Lower lobe of right lung (tissue), 2 donors: Measurements from ENCODE around the gene CCL22. TPM values are rescaled to one million over a fixed set of nuclear protein-coding genes. Genes with fewer than 3 reads are reported as not detected.

Experiments used
- ATAC-seq, 2 donors: fragments of 200-7000 bp; cut with Tn5 transposase; one replicate each; pipeline ENCODE4 v1.9.1; 2020 to 2022; ENCODE audit warnings: mild to moderate bottlenecking in 2 of 2, moderate library complexity in 2 of 2
- DNase-seq: peaks from one replicate; pipeline ENCODE4 v3.0.0-alpha.2; 2020
- H3K27ac ChIP-seq: fragments of 200-600 bp; one replicate; pipeline ENCODE4 v1.8.0; 2022
- H3K27me3 ChIP-seq: fragments of 200-600 bp; one replicate; pipeline ENCODE4 v1.8.0; 2022; ENCODE audit warnings: low read depth
- H3K36me3 ChIP-seq: fragments of 200-600 bp; one replicate; pipeline ENCODE4 v1.8.0; 2022; ENCODE audit warnings: mild to moderate bottlenecking
- H3K4me1 ChIP-seq: fragments of 200-600 bp; one replicate; pipeline ENCODE4 v1.8.0; 2022
- H3K4me3 ChIP-seq: fragments of 200-600 bp; one replicate; pipeline ENCODE4 v1.8.0; 2022; ENCODE audit warnings: mild to moderate bottlenecking
- H3K9me3 ChIP-seq: fragments of 200-600 bp; one replicate; pipeline ENCODE4 v1.8.0; 2022
- intact Hi-C: fragments of 100-400 bp; cut with DNase I; formaldehyde crosslinking; loops from one replicate; pipeline ENCODE4 v1.11.0; 2022
- total RNA-seq: library from RNA; stranded (reverse); fragmentation: NEBNext Ultra II Directional; extraction: Animal tissue kit (Norgen Biotek cat#: 25700); gene quantifications from one replicate; pipeline ENCODE4 v1.2.1, GENCODE V29; 2021
- TF ChIP-seq, protein P1 (sequence below): fragments of 200-600 bp; IDR thresholded peaks from one replicate; pipeline ENCODE4 v1.8.0; 2022; ENCODE audit warnings: antibody characterized with exemption, mild to moderate bottlenecking
- donor health status: DM: no; HTN: yes; CAD: no; lungs with severe emphysema.

CCL22 gene
- total RNA-seq, 1 donor from 2014 or later = 2.0 TPM

DNA sequence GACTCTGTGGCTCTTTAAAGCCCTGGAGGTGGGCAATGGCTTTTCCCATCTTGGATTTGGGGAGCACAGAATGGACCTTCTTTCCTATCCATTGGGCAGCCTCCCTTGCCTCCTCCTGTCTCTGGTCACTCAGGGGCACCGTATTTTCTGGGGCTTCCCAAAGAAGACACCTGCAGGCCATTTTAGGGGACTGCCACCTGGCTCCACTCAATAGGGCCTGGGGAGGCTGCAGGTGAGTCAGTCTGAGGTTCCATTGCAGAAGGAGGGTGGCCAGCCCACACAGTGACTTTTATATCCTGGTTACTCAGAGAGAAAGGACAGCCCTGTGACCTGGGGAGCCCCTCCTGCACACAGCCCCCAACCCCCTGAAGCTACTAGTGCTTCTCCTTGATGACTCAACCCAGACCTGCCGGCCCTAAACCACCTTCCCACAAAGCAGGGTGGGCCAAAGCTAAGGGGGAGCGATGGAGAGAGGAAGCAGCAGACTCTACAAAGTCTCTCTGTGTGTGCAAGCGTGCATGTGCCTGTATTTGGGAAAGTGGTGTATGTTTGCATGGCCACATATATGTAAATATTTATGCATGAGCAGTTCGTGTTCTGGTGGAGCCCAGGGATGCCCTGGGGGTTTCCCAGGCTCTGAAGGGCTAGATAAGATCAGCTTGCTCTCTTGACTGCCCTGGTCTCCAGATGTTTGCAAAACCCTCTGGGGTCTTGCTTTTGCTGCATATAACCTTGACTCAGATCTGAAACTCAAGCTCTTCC lies 18.7 kb downstream of the CCL22 start:
- no peak for ATAC-seq
- intact Hi-C loops = no loop called here
- Histone ChIP-seq H3K9me3 (no peaks in the 10 kb centered on the region), H3K36me3 (peaks cover 10% of the 10 kb centered on the region), H3K4me3 (no peak overlapping the region), H3K4me1 (peaks cover 46% of the 10 kb centered on the region), H3K27me3 (no peaks in the 10 kb centered on the region), H3K27ac (no peak overlapping the region)
- no peak for DNase-seq
- TF ChIP-seq, protein P1, sequence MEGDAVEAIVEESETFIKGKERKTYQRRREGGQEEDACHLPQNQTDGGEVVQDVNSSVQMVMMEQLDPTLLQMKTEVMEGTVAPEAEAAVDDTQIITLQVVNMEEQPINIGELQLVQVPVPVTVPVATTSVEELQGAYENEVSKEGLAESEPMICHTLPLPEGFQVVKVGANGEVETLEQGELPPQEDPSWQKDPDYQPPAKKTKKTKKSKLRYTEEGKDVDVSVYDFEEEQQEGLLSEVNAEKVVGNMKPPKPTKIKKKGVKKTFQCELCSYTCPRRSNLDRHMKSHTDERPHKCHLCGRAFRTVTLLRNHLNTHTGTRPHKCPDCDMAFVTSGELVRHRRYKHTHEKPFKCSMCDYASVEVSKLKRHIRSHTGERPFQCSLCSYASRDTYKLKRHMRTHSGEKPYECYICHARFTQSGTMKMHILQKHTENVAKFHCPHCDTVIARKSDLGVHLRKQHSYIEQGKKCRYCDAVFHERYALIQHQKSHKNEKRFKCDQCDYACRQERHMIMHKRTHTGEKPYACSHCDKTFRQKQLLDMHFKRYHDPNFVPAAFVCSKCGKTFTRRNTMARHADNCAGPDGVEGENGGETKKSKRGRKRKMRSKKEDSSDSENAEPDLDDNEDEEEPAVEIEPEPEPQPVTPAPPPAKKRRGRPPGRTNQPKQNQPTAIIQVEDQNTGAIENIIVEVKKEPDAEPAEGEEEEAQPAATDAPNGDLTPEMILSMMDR = no peak

DNA sequence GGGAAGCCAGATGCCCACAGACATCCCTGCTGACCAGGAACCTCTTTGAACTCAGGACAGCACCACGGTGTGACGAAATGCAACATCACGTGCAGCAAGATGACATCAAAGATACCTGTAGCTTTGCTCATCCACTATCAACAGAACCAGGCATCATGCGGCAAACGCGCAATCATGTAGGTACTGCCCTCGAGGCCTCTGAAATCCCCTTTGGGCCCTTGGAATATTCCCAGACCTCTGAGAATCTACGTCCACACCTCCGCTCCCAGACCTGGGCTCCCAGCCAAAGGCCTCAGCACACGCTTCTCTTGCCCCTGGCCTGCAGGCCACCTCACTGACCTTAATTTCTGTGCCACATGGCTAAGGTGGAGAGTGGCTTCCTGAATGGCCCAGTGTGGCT lies 21.0 kb downstream of the CCL22 start:
- peaks cover 48% of the 10 kb centered on the region for H3K4me1 ChIP-seq
- no peak overlapping the region for H3K4me3 ChIP-seq
- intact Hi-C loops = no loop called here
- no peak for DNase-seq
- H3K27ac ChIP-seq = no peak overlapping the region
- ATAC-seq = no peak
- H3K9me3 ChIP-seq = no peaks in the 10 kb centered on the region
- no peaks in the 10 kb centered on the region for H3K27me3 ChIP-seq
- H3K36me3 ChIP-seq = peaks cover 13% of the 10 kb centered on the region
- TF ChIP-seq, protein P1 = no peak

DNA sequence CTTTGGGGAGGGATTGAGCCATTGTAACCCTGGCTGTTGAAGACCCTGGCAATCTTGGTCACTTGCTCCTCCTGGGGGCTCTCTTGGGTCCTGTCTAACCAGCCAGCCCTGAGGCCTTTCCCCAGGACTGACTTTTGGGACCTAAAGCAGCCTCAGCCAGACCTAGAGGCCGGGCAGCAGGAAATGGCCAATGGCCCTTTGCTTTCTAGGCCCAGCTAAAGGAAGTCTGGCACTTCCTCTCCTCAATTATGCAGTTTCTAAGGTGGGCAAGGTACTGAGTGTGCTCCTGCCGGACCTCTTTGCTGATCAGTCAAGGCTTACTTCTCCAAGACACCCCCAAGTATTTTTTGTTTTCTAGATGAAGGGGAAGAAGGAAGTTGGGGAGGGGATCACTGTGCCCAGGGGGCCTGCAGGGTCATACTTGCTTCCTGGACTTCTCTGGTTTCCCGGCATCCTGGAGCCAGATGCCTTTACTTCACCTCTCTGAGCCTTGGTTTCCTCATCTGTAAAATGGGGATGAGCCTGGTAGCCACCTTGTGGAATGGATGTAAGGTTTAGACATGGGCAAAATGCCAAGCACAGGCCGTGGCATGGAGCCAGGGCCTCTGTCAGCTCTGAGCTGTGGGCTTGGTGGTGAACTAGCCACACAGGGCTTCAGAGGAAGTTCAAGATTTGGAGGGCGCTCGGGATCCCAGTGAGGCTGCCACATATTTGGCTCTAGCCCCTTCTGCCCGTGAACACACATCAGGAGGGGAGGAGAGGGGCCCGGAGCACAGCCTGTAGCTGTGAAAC lies 22.3 kb downstream of the CCL22 start:
- no peaks in the 10 kb centered on the region for H3K27me3 ChIP-seq
- H3K4me3 ChIP-seq = no peak overlapping the region
- ATAC-seq = no peak
- no peaks in the 10 kb centered on the region for H3K9me3 ChIP-seq
- peaks cover 13% of the 10 kb centered on the region for H3K36me3 ChIP-seq
- intact Hi-C loops = no loop called here
- peaks cover 49% of the 10 kb centered on the region for H3K4me1 ChIP-seq
- DNase-seq = no peak
- TF ChIP-seq, protein P1 = no peak
- no peak overlapping the region for H3K27ac ChIP-seq

DNA sequence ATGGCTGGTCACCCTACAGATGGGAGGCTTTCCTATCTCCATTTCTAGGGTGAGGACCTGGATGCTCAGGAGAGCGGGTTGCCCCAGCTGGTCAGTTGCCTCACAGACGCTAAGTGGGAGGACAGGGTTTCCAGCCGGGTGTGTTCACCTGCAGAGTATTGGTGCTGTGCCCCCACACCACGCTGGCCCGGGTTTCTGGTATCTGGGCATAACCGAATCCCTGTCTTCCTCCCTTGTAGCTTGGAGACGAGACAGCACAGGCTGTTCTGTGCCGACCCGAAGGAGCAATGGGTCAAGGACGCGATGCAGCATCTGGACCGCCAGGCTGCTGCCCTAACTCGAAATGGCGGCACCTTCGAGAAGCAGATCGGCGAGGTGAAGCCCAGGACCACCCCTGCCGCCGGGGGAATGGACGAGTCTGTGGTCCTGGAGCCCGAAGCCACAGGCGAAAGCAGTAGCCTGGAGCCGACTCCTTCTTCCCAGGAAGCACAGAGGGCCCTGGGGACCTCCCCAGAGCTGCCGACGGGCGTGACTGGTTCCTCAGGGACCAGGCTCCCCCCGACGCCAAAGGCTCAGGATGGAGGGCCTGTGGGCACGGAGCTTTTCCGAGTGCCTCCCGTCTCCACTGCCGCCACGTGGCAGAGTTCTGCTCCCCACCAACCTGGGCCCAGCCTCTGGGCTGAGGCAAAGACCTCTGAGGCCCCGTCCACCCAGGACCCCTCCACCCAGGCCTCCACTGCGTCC lies 23.4 kb downstream of the CCL22 start:
- intact Hi-C loops = no loop called here
- Histone ChIP-seq H3K9me3 (no peaks in the 10 kb centered on the region), H3K4me3 (no peak overlapping the region), H3K27ac (no peak overlapping the region), H3K4me1 (peaks cover 49% of the 10 kb centered on the region), H3K36me3 (peaks cover 13% of the 10 kb centered on the region), H3K27me3 (no peaks in the 10 kb centered on the region)
- no peak for ATAC-seq
- TF ChIP-seq, protein P1 = no peak
- DNase-seq = no peak

DNA sequence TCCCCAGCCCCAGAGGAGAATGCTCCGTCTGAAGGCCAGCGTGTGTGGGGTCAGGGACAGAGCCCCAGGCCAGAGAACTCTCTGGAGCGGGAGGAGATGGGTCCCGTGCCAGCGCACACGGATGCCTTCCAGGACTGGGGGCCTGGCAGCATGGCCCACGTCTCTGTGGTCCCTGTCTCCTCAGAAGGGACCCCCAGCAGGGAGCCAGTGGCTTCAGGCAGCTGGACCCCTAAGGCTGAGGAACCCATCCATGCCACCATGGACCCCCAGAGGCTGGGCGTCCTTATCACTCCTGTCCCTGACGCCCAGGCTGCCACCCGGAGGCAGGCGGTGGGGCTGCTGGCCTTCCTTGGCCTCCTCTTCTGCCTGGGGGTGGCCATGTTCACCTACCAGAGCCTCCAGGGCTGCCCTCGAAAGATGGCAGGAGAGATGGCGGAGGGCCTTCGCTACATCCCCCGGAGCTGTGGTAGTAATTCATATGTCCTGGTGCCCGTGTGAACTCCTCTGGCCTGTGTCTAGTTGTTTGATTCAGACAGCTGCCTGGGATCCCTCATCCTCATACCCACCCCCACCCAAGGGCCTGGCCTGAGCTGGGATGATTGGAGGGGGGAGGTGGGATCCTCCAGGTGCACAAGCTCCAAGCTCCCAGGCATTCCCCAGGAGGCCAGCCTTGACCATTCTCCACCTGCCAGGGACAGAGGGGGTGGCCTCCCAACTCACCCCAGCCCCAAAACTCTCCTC lies 24.1 kb downstream of the CCL22 start:
- ATAC-seq = no peak
- no peak for DNase-seq

More for the DNA sequence above, 24.1 kb downstream of the CCL22 start:
- Histone ChIP-seq H3K4me3 (no peak overlapping the region), H3K27ac (no peak overlapping the region), H3K36me3 (peaks cover 13% of the 10 kb centered on the region), H3K27me3 (no peaks in the 10 kb centered on the region), H3K9me3 (no peaks in the 10 kb centered on the region), H3K4me1 (peaks cover 47% of the 10 kb centered on the region)
- intact Hi-C loops = no loop called here
- TF ChIP-seq, protein P1 = no peak
